Uterus (tissue), 2 donors: ENCODE data around the gene RALB.

Source experiments
- POLR2A ChIP-seq, 2 donors: fragments of 450-650 bp; IDR thresholded peaks; one replicate each; pipeline ENCODE4 v1.6.1; 2016; ENCODE audit warnings: antibody characterized with exemption in 2 of 2, mild to moderate bottlenecking in 1 of 2, moderate library complexity in 1 of 2
- TF ChIP-seq, protein P1 (sequence below), 4 experiments: fragments of 200-600 bp in 2 of 4; fragments of 450-650 bp in 2 of 4; sonication (generic) in 2 of 4; IDR thresholded peaks; one replicate each; pipeline ENCODE4 v1.5.1; 2016 to 2019; ENCODE audit warnings: antibody characterized with exemption in 4 of 4, mild to moderate bottlenecking in 2 of 4, moderate library complexity in 1 of 4

DNA sequence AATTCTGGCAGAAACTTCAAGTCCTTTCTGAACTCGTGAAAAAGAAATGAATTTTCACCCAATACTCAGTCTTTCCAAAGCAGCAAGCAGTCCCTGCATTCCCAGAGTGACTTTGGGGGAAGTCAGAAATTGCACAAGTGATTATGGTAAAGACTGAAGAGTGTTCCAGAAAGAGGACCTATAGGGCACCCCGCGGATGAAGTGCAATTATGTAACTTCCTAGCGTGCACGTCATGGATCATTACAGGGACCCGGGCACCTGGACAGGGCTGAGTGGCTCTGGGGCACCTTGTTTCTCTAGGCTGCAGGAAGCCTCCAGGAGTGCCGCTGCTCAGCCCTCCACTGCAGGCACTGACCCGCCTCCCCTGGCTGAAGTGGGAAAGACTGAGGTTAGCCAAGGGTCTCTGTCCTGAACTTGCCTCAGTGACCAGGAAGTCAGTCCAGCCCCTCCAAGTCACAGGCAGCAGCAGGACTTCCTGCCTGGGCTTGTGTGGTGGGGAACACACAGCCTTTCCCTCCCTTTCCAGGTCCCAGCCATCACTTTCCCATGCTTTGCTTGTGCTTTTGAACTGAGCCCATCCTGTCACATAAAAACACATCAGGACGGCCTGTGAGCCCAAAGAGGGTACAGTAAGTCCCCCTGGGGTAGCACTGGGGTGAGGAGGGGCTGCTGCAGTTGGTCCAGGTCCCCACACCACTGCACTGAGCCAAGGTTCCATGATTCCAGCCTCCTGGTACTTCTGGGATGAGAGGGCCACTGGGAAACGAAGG is 49.2 kb upstream of the RALB start:
- TF ChIP-seq, protein P1, sequence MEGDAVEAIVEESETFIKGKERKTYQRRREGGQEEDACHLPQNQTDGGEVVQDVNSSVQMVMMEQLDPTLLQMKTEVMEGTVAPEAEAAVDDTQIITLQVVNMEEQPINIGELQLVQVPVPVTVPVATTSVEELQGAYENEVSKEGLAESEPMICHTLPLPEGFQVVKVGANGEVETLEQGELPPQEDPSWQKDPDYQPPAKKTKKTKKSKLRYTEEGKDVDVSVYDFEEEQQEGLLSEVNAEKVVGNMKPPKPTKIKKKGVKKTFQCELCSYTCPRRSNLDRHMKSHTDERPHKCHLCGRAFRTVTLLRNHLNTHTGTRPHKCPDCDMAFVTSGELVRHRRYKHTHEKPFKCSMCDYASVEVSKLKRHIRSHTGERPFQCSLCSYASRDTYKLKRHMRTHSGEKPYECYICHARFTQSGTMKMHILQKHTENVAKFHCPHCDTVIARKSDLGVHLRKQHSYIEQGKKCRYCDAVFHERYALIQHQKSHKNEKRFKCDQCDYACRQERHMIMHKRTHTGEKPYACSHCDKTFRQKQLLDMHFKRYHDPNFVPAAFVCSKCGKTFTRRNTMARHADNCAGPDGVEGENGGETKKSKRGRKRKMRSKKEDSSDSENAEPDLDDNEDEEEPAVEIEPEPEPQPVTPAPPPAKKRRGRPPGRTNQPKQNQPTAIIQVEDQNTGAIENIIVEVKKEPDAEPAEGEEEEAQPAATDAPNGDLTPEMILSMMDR (IDR thresholded peaks at IDR 0.05): no peak
- no peak for TF ChIP-seq POLR2A (IDR thresholded peaks at IDR 0.05)
